Stimulated activated naive CD4-positive, alpha-beta T cell (primary cell): ENCODE results near the gene SF1.
"Not testable (repeated sequence)": the region's sequence is repeated elsewhere in the genome, so short reads cannot be mapped to it uniquely, and the experiment has no call there.

ENCODE experiments used
- DNase-seq, 6 experiments: peaks; one replicate each; lab custom pipeline; 2025; lab: John Stamatoyannopoulos, UW

The SF1 gene

GRCh38 chr11:64778473-64779298, at the start of gene SF1:
Gene SF1, minus strand, starts transcription at chr11:64778542. Its CDS starts 150 bp downstream, at chr11:64778392.
- peak; percentile 96 to 100 (median 100) for DNase-seq

DNA sequence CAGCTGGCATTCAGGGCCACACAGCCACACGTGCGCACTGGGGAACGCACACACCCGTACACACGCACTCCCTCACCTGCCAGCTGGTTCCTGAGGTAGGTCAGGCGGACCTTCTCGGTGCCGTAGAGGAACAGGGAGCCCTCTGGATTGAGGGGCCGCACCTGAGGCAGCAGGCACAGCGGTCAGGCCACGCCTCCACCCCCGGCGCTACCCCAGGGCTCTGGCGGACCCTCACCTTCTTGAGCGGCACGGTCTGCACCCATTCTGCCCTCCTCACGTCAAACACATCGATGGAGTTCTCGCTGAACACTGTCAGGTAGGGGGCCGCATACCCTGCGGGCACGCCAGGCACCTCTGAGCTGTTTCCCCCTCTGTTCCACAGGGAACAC, 49.1 kb upstream of the SF1 start:
- DNase-seq: no peak

DNA sequence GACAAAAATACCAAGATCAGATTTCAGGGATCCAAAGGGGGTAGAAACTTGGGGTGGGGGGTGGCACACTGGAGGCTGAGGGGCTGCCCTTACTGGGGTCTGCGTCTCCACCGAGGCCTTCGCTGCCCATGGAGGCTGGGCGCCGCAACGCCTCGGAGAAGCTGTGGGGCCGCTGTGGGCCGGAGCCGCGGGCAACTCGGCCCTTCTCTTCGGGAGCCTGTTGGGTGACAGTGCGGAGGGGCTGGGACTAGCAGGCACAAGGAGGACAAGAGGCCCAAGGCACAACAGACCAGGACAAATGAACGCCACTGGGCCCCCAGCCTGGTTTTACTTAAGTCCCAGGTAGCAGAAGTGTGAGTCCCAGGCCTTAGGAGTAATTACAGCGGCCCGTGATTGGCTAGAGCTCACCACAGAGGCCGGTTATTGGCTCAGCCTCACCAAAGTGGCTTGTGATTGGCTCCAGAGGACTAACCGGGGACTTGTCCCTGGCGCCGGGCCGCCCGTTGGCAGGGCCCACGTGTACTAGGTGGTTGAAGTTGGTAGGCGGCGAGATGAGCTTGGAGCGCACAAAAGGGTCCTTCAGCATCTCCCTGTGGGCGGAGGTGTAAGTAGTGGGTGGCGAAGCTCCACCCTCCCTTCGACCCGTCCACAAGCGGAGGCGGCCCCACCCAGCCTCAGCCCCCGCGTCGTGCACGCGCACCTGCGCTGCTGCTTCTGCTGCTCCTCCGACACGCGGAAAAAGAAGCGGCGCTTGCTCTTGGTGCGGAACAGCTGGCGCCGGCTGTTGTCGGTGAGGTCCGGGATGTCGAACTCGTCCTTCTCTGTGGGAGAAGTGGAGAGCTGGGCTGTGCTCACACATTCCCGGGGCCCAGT, 48.5 kb upstream of the SF1 start:
- no peak for DNase-seq

DNA sequence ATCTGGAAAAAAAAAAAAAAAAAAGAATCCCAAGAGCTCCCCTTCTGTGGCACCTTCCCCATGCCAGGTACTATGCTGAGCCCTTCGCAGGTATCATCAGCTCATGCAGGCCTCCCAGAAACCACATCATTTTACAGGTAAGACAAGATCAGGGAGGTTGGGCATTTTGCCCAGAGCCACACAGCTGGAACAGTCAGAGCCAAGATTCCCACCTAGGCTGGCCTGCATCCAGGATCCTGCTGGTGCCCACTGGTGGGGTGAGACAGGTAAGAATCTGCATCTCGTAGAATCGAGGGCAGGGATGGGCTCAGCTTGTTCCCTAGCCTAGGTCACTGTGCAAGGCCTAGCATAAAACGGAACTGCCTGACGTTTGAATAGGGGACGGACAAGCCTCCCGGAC, 47.7 kb upstream of the SF1 start:
- no peak for DNase-seq

GRCh38 chr11:64823568-64824119, 45.3 kb upstream of the SF1 start:
- no peak for DNase-seq

- DNase-seq: no peak
Measured at GRCh38 chr11:64817476-64817875, 39.1 kb upstream of the SF1 start.

GRCh38 chr11:64815433-64815832, 37.1 kb upstream of the SF1 start:
- not testable (repeated sequence) for DNase-seq

GRCh38 chr11:64814712-64815187, 36.4 kb upstream of the SF1 start:
- no peak for DNase-seq

- DNase-seq: no peak
Measured at GRCh38 chr11:64813826-64814225, 35.5 kb upstream of the SF1 start.

DNA sequence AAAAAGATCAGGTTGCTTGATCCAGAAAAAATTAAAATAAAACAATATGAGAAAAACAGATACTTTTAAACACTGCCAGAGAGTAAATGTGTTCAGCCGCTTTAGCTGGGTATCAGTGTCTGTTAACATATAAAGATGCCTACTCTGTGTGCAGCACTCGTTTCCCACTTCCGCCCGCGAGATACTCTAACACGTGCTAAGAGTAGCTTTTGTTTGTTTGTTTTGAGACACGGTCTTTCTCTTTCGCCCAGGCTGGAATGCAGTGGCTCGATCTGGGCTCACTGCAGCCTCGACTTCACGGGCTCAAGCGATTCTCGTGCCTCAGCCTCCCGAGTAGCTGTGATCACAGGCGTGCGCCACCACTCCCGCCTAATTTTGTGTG, 32.5 kb upstream of the SF1 start:
- peak in 5 of 6 experiments; percentile 48 to 82 (median 63) for DNase-seq

DNA sequence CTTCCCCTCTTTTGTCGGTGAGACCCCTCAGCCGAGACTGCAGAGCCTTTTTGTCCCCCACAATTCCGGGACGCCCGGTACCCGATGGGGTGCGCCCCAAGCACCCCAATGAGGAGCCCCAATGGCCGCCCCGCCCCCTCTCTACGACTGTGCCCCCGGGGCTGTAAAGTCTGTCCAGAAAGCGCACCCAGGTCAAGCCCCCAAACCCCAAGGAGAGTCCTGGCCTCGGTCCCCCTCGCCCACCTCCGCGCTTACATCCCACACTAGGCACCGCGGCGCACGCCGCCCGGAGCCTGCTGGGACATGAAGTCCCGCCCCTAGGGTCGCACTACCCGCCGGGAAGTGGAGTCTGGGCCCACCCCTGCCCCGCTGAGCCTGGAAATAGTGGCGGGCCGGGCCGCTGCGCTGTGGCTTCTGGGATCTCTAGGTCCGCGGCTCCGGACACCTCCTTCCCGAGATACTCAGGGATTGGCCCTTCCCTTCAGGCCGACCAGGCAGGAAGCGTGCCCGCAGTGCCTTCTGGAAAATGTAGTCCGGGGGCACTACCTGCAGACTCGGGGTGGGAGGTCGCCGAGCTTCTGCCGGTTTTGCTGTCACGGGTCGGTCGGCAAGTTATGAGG, 32.0 kb upstream of the SF1 start, which contains the start of gene MEN1:
Gene MEN1 (minus strand): TSS at position 281 of the 620 bp plus-strand sequence. CDS start 442 bp downstream, outside the sequence.
- peak; percentile 61 to 85 (median 80) for DNase-seq

DNA sequence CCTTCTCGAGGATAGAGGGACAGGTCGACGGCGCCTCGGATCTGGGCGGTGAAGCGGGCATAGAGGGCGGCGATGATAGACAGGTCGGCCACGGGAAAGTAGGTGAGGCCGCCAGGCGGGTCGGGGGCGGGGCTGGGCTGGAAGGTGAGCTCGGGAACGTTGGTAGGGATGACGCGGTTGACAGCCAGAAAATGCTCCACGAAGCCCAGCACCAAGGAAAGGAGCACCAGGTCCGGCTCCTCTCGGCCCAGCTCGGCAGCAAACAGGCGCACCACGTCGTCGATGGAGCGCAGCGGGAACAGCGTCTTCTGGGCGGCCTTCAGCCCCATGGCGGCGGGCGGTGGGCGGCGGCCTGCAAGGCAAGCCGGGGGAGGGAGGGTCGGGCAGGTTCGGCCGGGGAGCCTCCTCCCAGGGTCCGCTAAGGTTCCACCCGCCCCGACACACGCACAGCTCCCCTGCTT, 31.5 kb upstream of the SF1 start:
- DNase-seq: peak in 3 of 6 experiments; percentile 8 to 53 (median 36)

- no peak for DNase-seq
Measured at GRCh38 chr11:64805481-64805880, 27.1 kb upstream of the SF1 start.

- no peak for DNase-seq
Measured at GRCh38 chr11:64804346-64805210, 26.2 kb upstream of the SF1 start.

DNA sequence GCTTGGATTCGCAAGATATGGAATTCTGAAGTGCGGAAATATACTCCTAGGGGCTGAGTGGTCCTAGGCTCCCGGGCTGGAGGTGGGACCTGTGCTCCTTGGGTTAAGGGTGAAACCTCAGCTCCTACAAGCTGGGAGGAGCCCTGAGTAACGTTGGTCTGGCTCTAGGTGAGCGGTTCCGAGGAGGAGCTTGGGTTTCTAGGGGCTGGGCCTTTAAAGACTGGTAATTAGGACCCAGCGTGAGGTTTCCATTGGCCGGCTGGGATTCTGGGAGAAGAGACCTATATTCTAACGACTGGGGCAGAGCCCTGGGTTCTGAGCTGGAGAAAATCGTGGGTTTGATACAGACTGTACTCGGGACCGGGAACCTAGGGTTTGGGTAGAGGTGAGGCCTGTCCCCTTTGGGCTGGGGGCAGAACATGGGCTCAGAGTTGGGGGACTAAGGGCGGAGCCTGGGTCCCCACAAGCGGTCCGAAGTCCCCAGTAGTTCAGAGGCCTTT, 25.6 kb upstream of the SF1 start:
- no peak for DNase-seq

DNA sequence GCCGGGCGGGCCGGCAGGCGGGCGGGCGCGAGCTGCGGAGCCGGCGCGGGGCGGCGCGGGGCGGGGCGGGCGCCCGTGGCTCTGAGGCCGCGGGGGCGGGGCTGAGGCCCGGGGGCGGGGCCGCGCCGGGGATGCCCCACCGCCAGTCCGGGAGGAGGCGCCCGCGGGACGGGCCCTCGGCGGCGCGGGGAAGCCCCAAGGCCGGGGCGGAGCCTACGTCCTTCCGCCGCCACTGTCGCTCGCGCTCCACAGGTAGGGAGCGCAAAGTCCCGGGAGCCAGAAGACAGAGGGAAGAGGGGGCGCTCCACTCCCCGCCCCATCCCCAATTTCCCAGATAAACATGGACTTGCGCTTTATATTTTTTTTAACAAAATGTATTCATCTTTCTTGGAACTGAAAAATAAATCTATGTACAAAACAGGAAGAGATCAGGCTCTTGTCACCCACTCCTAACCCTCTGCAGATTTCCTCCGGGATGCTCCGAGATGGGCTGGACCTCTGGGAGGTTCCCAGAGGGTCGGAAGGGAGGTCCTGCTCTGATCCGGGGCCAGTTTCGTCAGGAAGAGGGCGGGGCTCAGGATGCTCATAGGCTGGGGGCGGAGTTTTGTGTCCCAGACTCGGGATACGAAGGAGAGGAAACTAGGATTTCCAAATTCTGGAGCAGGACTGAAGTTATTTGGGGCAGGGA, 25.0 kb upstream of the SF1 start, which contains the start of gene MAP4K2:
Gene MAP4K2 (minus strand): TSS at position 57 of the 688 bp plus-strand sequence. CDS start 65 bp downstream, outside the sequence.
- peak; percentile 75 to 87 (median 82) for DNase-seq

GRCh38 chr11:64802370-64803157, 24.2 kb upstream of the SF1 start:
- peak in 3 of 6 experiments; percentile 38 to 66 (median 51) for DNase-seq

DNA sequence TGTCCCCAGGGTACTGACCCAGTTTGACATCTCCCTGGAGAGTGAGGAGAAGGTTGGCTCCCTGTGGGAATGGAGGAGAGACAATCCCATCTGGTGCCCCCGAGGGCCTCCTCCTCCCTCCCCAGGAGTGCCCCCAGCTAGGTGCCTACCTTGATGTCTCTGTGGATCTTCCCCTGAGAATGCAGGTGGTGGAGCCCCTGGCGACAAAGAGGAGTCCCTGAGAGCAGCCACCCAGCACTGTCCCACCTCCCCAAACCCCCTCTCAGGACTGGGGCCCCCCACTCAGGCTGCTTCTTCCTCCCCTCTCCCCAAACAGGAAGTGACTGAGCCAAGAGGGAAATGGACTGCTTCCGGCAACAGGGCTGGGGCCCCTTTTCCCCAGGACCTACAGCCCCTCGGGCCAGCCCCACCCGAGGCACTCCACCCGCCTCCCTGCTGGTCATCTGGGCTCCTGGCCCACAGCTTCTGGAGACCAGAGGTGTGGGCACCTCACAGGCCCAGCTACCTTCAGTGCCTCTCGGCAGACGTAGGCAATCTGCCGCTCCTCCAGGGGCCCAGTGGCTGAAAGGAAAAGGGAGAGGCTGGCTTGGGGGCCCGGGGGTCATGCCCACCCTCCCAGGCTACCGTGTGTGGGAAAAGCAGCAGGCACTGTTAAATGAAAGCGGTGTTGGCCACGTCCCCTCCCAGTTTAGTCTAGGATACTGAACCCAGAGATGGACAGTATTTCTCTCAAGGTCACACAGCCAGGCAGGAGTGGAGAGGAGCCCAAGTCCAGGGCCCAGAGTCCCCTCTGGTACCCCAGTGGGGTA, 23.4 kb upstream of the SF1 start:
- peak in 1 of 6 experiments; percentile 16 for DNase-seq
